G401 (cell line): ENCODE results near the gene KRTAP4-12. TPM values are rescaled to one million over a fixed set of nuclear protein-coding genes. Genes with fewer than 3 reads are reported as not detected.
"Not testable (repeated sequence)": the region's sequence is repeated elsewhere in the genome, so short reads cannot be mapped to it uniquely, and the experiment has no call there.

Source experiments
- DNase-seq: peaks from one replicate; pipeline ENCODE4 v3.0.0-alpha.2; 2015; ENCODE audit warnings: low spot score
- in situ Hi-C: cut with HindIII; loops from 2 replicates; pipeline ENCODE4 v1.10.0; 2016; ENCODE audit warnings: low sequenced_read_pairs, mixed read lengths
- total RNA-seq: library from RNA; depleted of rRNA; stranded (reverse); fragments of >200 nt; shearing (Covaris generic); gene quantifications from 2 replicates; pipeline ENCODE4 v1.2.3, GENCODE V29; 2014; rRNA removed

Gene KRTAP4-12
- not detected in 2 replicates for total RNA-seq

DNA sequence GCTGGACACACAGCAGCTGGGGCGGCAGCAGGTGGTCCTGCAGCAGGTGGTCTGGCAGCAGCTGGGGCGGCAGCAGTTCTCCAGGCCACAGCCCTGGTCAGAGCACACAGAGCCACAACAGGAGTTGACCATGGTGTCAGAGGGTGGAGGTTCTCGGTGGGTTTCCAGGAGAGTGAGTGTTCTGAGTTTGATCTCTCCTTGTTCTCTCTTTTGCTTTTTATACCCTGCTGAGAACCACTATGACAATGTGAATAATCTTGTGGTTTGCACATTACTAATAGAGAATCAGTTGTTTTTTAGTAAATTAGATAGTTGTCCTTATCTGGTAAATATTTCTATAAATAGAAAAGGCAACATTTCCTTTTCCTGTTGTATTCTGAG is at the start of gene KRTAP4-12:
Gene KRTAP4-12, minus strand, starts transcription at position 192 of the 381 bp plus-strand sequence. Its CDS starts 60 bp downstream, at position 132.
- DNase-seq, in situ Hi-C loops: not testable (repeated sequence)

DNA sequence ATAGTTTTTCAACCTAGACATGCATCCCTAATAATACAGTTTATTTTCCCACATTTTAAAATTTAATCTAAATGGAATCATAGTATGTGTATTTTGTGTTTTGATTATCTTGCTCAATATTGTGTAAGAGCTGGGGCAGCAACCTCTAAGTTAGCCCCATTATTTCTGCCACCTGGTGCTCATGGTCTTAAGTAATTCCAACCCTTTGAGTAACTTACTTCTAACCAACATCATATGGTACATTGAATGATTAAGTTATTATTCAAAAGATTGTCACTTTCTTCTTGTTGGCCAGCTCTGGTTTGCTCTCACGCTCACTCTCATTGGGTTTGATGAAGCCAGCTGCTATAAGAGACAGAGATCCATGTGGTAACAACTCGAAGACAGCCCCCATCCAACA is 47.9 kb upstream of the KRTAP4-12 start:
- in situ Hi-C loops = no loop called here
- DNase-seq = no peak

DNA sequence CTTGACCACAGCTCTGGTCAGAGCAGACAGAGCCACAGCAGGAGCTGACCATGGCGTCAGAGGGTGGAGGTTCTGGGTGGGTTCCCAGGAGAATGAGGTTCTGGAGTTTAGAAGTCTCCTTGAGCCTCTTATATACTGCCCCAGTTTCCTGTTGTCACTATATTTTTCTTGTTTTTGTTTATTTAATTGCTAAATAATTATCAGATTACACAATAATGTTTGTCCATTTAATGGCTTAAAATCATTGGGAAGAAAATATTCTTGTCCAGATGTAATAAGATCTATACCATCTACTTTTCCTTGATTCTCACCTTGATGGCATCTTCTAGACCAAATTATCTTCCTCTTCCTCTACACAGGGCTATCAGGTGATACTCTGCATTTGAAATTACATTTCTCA is 44.1 kb upstream of the KRTAP4-12 start, which contains the start of gene KRTAP4-3:
Gene KRTAP4-3, minus strand, starts transcription at position 101 of the 400 bp plus-strand sequence. Its CDS starts 49 bp downstream, at position 52.
- DNase-seq = no peak
- in situ Hi-C loops = no loop called here

DNA sequence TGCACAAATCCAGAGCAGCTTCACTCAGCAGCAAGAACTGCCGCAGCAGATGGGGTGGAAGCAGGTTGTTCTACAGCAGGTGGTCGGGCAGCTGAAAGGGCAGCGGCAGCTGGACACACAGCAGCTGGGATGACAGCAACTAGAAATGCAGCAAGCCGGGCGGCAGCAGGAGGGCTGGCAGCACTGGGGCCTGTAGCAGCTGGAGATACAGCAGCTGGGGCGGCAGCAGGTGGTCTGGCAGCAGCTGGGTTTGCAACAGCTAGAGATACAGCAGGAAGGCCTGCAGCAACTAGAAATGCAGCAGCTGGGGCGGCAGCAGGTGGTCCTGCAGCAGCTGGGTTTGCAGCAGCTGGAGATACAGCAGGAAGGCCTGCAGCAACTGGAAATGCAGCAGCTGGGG is 43.6 kb upstream of the KRTAP4-12 start:
- in situ Hi-C loops = no loop called here
- no peak for DNase-seq

DNA sequence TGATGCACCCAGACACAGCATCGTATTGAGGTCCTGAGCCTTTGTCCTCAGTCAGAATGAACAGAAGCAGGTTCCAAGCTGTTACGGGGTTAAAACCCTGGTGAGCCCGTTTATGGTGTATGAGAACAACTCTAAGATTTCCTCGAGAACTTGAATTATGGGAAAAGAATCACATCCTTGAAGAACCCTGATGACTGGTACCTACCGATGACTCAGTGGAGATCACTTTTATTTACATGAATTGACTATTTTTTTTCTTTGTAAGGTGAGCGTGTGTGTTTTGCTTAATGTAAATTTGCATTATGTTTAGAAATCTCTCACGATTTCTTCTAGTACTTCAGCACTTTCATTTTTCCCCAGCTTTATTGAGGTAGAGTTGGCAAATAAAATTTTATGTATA is 39.8 kb upstream of the KRTAP4-12 start:
- no peak for DNase-seq

DNA sequence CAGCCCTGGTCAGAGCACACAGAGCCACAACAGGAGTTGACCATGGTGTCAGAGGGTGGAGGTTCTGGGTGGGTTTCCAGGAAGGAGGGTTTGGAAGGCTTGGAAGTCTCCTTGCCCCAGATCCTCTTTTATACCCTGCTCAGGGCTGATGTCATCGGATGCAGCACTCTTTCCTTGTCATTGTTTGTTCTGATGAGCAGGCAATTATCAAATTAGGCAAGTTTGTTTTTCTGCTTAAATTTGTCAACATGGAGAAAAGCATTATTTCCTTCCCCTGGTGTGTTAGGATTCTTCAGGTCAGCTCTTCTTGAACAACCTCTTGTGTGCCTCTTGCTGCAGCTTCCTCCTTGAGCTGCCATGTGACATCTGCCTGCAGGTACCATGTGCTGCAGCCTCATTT is 36.7 kb upstream of the KRTAP4-12 start, which contains the start of gene KRTAP4-4:
Gene KRTAP4-4, minus strand, starts transcription at position 101 of the 400 bp plus-strand sequence. Its CDS starts 57 bp downstream, at position 44.
- in situ Hi-C loops = no loop called here

More for the DNA sequence above, 39.8 kb upstream of the KRTAP4-12 start:
- in situ Hi-C loops = no loop called here

DNA sequence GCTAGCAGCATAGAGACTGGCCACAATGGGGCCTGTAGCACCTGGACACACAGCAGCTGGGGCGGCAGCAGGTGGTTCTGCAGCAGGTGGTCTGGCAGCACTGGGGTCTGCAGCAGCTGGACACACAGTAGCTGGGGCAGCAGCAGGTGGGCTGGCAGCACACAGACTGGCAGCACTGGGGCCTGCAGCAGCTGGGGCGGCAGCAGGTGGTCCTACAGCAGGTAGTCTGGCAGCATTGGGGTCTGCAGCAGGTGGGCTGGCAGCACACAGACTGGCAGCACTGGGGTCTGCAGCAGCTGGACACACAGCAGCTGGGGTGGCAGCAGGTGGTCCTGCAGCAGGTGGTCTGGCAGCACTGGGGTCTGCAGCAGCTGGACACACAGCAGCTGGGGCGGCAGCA is 36.2 kb upstream of the KRTAP4-12 start:
- DNase-seq, in situ Hi-C loops: not testable (repeated sequence)

More for the DNA sequence above, 36.7 kb upstream of the KRTAP4-12 start, which contains the start of gene KRTAP4-4:
- no peak for DNase-seq

DNA sequence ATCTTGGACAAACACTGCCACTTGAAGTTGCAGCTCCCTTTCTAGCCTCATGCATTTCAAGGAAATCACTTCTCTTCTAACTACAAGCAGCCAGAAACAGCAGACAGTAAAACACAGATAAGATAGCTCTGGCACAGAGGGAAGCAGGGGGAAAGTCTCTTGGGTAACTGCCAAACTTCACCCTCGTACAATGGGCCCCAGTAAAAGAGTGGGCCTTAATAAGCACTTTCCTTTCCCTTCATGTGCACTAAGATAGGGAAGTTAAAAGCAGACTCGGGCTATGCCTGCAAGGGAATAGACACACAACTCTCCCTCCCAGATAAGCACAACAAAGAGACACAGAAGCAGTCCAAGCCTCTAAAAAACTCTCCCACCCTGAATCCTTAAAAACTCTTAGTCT is 29.9 kb upstream of the KRTAP4-12 start:
- DNase-seq = no peak
- in situ Hi-C loops = no loop called here

DNA sequence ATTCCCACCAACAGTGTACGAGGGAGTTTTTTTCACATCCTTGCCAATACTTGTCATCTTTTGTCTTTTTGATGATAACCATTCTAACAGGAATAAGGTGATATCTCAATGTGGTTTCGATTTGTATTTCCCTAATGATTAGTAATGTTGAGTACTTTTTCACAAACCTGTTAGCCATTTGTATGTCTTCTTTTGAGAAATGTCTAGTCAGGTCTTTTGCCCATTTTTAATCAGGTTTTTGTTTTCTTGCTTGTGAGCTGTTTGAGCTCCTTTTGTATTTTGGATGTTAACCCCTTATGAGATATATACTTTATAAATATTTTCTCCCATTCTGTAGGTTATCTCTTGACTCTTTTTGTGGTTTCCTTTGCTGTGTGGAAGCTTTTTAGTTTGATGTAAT is 27.5 kb upstream of the KRTAP4-12 start:
- no peak for DNase-seq
- in situ Hi-C loops = no loop called here

DNA sequence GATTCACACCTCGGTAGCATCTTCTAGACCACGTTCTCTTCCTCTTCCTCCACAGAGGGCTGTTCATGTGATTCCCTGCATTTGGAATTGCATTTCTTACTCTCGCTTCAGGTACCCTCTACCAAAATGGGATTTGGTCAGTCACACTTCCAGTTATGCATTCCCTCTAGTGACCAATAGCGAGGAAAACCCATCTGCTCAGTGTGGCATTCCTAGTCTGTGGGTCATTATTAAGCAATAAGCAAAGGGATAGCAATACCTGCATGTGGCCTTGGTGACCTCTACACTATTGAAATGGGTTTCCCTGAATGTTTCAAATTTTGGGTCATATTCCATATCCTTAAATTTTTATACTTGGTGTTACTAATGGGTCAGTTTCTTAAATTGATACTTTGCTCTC is 26.0 kb upstream of the KRTAP4-12 start:
- no peak for DNase-seq
- in situ Hi-C loops = no loop called here

DNA sequence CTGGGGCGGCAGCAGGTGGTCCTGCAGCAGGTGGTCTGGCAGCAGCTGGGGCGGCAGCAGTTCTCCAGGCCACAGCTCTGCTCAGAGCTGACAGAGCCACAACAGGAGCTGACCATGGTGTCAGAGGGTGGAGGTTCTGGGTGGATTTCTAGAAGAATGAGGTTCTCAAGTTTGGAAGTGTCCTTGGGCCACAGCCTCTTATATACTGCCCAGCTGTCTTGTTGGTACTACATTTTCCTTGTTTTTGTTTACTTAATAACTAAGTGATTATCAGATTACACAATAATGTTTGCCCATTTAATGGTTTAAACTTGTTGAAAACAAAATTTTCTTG is 25.6 kb upstream of the KRTAP4-12 start, which contains the start of gene KRTAP4-5:
Gene KRTAP4-5, minus strand, starts transcription at position 174 of the 334 bp plus-strand sequence. Its CDS starts 58 bp downstream, at position 116.
- no peak for DNase-seq
- in situ Hi-C loops = no loop called here

DNA sequence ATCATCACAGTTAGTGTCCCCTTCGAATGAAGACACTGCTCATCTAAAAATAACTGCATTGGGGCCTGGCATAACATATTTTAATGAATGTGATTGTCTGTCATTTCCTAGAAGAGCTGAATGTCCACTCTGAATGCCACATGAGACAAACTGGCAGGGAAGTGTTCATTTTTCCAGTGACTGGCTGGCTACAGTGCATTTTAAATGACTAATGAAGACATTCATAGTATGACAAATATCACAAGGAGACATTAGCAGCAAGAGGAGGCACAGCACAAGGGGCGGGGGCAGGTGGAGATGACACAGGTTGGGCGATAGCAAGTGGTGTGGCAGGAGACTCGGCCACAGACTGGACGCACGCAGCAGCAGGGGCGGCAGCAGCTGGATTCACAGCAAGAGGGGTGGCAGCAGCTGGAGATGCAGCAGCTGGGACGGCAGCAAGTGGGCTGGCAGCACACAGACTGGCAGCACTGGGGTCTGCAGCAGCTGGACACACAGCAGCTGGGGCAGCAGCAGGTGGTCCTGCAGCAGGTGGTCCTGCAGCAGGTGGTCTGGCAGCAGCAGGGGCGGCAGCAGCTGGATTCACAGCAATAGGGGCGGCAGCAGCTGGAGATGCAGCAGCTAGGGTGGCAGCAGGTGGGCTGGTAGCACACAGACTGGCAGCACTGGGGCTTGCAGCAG is 25.1 kb upstream of the KRTAP4-12 start:
- not testable (repeated sequence) for DNase-seq

DNA sequence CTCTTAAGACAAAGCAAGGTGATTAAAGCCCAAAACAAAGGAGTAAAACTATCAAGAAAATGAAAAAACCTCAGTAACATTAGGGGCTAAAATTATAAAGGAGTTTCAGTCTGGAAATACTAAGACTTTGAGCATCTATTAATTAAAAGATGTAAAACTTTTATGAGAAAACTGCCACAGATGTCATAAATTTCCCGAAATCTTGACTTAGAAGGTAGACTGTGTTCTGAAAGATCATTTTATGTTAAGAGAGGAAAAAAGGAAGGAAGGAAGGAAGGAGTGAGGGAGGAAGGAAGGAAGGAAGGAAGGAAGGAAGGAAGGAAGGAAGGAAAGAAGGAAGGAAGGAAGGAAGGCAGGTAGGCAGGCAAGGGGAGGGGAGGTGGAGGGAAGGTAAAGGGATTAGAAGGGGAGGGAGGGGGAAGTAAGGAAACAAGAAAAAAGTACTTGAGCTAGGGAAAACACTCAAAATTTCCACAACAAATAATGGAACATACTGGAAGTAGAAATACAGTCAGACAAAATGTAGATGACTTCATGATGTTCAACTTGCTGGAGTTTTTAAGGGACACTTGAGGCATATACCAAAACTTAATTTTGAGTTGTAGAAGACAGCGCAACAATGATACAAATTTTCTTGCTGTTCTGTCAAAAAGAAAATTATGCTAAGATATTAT is 23.7 kb upstream of the KRTAP4-12 start:
- DNase-seq = no peak
- in situ Hi-C loops = no loop called here

More for the DNA sequence above, 25.1 kb upstream of the KRTAP4-12 start:
- in situ Hi-C loops = not testable (repeated sequence)

DNA sequence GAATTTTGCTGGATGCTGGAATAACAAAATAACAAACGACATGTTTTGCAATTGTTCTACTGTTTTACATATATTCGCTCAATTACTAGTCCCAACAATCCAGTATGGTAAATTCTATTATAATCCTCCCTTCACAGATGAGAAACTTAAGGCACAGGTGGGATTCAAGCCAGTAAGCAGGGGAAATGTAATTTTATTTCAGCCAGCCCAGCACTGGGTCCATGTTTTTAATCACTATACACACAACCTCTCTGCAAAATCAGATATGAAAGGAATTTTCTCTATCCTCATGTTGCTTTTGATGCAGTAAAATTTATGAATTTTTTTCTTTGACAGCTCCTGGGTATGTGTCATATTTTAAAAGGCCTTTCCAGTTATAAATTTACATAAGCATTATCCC is 21.3 kb upstream of the KRTAP4-12 start:
- DNase-seq = no peak
- in situ Hi-C loops = no loop called here

DNA sequence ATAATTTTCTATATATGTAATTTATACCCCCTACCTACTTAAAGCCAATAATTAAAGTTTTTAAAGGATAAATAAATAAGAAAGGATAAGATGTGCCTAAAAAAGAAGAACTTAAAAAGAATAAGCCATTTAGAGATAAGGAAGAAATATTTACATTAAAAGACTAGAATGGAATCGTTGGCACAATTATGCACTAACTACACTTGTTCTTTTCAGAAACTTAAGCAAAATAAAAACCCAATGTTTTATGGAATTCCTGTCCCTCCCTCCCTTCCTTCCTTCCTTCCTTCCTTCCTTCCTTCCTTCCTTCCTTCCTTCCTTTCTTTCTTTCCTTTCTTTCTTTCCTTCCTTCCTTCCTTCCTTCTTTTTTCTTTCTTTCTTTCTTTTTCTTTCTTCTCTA is 20.9 kb upstream of the KRTAP4-12 start:
- in situ Hi-C loops = no loop called here
- DNase-seq = no peak

DNA sequence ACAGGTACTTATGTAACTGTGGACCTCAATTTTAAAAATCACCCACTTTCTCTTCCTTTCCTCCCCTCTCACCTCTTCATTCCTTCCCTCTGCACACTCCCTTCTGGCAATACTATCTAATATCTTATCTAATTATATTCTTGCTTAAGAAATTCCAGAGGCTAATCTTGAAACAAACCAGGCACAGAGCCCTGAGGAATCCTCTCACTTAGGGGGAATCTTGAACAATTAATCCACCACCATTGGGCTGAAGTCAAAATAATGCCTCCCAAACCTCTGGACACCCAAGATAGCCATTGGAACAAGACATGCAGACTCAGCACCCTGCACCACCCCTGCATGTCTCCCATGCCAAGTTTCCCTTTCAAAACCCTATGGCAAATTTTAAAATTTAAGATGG is 17.4 kb upstream of the KRTAP4-12 start:
- in situ Hi-C loops = no loop called here
- no peak for DNase-seq

DNA sequence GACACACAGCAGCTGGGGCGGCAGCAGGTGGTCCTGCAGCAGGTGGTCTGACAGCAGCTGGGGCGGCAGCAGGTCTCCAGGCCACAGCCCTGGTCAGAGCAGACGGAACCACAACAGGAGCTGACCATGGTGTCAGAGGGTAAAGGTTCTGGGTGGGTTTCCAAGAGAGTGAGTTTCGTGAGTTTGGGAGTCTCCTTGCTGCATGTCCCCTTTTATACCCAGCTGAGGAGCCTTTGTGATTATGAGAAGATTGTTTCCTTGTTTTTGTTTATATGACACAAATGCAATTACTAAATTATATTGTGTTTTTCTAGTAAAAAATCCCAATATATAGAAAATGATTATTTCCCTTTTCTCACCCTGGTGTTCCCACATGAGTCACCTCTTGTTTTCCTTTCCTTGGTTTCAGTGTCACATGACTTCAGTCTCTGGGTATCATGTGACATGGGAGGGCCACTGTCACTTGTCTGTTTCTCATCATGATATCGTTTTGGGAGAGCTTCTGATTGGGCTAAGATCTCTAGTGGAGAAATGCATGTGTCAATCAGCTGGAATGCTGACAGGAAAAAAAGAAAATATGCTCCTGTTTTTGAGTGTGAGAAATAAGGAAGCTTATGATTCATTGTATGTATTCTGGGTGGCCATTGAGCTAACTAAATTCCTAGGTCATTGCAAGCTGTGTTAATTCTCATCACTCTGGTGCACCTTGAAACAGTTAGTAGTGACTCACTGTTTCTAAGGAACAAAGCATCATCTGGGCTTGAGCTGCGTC is 16.6 kb upstream of the KRTAP4-12 start, which contains the start of gene KRTAP4-6:
Gene KRTAP4-6, minus strand, starts transcription at position 185 of the 772 bp plus-strand sequence. Its CDS starts 57 bp downstream, at position 128.
- in situ Hi-C loops = no loop called here
- DNase-seq = no peak

DNA sequence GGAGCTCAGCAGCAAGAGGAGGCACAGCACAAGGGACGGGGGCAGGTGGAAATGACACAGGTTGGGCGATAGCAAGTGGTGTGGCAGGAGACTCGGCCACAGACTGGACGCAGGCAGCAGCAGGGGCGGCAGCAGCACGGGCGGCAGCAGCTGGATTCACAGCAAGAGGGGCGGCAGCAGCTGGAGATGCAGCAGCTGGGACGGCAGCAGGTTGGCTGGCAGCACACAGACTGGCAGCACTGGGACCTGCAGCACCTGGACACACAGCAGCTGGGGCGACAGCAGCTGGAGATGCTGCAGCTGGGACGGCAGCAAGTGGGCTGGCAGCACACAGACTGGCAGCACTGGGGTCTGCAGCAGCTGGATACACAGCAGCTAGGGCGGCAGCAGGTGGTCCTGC is 15.9 kb upstream of the KRTAP4-12 start:
- in situ Hi-C loops, DNase-seq: not testable (repeated sequence)

DNA sequence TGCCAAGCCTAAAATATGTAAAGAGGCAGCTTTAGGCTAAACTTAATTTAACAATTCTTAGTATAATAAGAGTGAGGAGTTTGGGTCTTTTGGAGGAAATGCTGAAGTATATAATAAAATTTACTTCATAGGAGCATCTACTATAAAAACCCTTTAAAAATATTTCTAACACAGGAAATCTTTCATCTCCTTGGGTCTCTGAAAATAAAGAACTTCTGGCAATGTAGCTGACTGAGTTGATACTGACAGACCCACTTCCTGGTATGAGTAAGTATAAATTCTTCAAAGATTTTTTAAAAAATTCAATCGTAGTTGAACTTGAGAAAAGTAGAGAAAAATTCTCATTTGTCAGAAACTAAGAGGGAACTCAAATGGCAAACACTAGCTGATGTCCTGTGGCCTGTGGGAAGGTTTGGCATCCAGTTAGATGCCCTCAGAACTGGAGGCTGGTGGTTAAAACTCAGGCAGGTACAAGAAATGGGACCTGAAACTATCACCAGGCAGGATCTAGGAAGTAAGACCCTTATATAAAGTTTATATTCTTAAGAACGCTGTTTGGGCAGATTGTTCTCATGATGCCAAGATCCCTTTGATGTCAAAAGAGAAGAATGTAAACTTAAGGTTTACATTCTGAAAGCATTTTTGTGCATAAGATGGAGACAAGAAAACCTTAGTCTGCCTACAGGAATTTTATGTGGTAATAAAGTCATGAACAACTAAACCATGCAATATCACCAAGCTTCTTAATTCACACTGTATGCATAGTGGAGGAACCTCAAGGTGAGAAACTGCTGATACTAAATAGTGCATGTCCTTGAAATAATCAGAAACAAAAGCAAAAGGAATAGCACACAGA is 10.1 kb upstream of the KRTAP4-12 start:
- in situ Hi-C loops = no loop called here

More for the DNA sequence above, 10.1 kb upstream of the KRTAP4-12 start:
- DNase-seq = no peak
